ENCODE data around the gene GPR153. TPM values are rescaled to one million over a fixed set of nuclear protein-coding genes. Genes with fewer than 3 reads are reported as not detected.
A peak's percentile ranks its signal among the peaks of the same experiment; 100 is the strongest.

The GPR153 gene
- total RNA-seq, 5 donors from 2014 or later (not counting 1 experiment from before 2014, with no cell fraction given) = 0.35 to 2.7 (median 0.72) TPM

- CTCF ChIA-PET = interaction anchor here in 1 of 2 donors (0.5 to 0.6 kb wide), 2 partner anchors 17 to 420 kb away, joined by 3 to 4 read pairs; no protein-coding TSS in a partner anchor
- Histone ChIP-seq H3K36me3 (ENCODE audit: control insufficient read depth in 2 of 2, extremely low read depth in 1 of 2, insufficient read depth in 1 of 2, low read length in 1 of 2) (no peaks in the 10 kb centered on the region), H3K4me3 (ENCODE audit: control insufficient read depth in 1 of 2, extremely low read depth in 1 of 2, low read length in 1 of 2) (peak within 1 kb of the TSS; percentile 60 to 75), H3K9me3 (no peaks in the 10 kb centered on the region), H3K27me3 (replicated peaks in 1 of 2; ENCODE audit: control insufficient read depth in 2 of 2, extremely low read depth in 1 of 2, insufficient read depth in 2 of 2, low read length in 1 of 2) (peaks cover 3 to 63% of the 10 kb centered on the region in 2 experiments), H3K27ac (ENCODE audit: low read length) (no peak within 1 kb of the TSS), H3K4me1 (ENCODE audit: control insufficient read depth in 1 of 2, extremely low read depth in 1 of 2, insufficient read depth in 2 of 2, low read length in 2 of 2) (peaks cover 6 to 38% of the 10 kb centered on the region in 2 experiments)
- ATAC-seq (replicated peaks in 1 of 4) (peak; percentile 47 to 84 (median 58)), DNase-seq (peak in 28 of 35 experiments; percentile 19 to 73 (median 36))
- no peaks in the 10 kb centered on the region for H3K36me3 Mint-ChIP-seq
- no peaks in the 10 kb centered on the region for H3K9me3 Mint-ChIP-seq
- H3K4me1 Mint-ChIP-seq = peaks cover 3 to 24% (median 15%) of the 10 kb centered on the region in 3 donors
- 2% methylated on average over 66 of the region's 66 CpGs for WGBS (ENCODE audit: insufficient coverage)
- peaks cover 4 to 19% of the 10 kb centered on the region in 2 donors for H3K27me3 Mint-ChIP-seq
- H3K27ac Mint-ChIP-seq = no peak within 1 kb of the TSS
- H3K4me3 Mint-ChIP-seq = peak within 1 kb of the TSS; percentile 69 to 72 (median 71)
- POLR2A ChIA-PET = no interaction called here
Observed at GRCh38 chr1:6205849-6206519, 54.9 kb downstream of the GPR153 start, which contains the start of gene RNF207. Gene RNF207 (plus strand): TSS chr1:6206119. CDS start chr1:6206536, 417 bp downstream.

DNA sequence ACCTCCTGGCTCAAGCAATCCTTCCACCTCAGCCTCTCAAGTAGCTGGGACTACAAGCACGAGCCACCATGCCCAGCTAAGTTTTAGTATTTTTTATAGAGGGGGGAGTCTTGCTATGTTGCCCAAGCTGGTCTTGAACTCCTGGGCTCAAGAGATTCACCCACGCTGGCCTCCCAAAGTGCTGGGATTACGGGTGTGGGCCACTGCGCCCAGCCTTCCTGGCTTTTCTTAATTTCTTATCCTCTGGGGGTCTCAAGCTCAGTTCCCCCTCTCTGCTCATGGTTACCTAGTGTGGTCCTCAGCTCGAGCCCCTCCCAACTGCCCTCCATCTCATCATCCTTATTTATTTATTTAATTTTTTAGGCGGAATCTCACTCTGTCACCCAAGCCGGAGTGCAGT is 58.6 kb downstream of the GPR153 start:
- Mint-ChIP-seq H3K9me3 (peaks cover 0 to 3% (median 0%) of the 10 kb centered on the region in 3 donors), H3K27me3 (peaks cover 0 to 7% of the 10 kb centered on the region in 2 donors), H3K4me3 (no peak overlapping the region), H3K4me1 (peaks cover 36 to 47% (median 36%) of the 10 kb centered on the region in 3 donors), H3K36me3 (no peaks in the 10 kb centered on the region), H3K27ac (no peak overlapping the region)
- 96% methylated on average over 4 of the region's 7 CpGs for WGBS (ENCODE audit: insufficient coverage)
- Histone ChIP-seq H3K9me3 (no peaks in the 10 kb centered on the region), H3K4me1 (ENCODE audit: control insufficient read depth in 1 of 2, extremely low read depth in 1 of 2, insufficient read depth in 2 of 2, low read length in 2 of 2) (peaks cover 14 to 52% of the 10 kb centered on the region in 2 experiments), H3K36me3 (ENCODE audit: control insufficient read depth in 2 of 2, extremely low read depth in 1 of 2, insufficient read depth in 1 of 2, low read length in 1 of 2) (peaks cover 0 to 2% of the 10 kb centered on the region in 2 donors), H3K27ac (ENCODE audit: low read length) (no peak overlapping the region), H3K4me3 (ENCODE audit: control insufficient read depth in 1 of 2, extremely low read depth in 1 of 2, low read length in 1 of 2) (no peak overlapping the region), H3K27me3 (replicated peaks in 1 of 2; ENCODE audit: control insufficient read depth in 2 of 2, extremely low read depth in 1 of 2, insufficient read depth in 2 of 2, low read length in 1 of 2) (peaks cover 3 to 30% of the 10 kb centered on the region in 2 experiments)
- ATAC-seq (replicated peaks in 1 of 4) = no peak
- POLR2A ChIA-PET = interaction anchor here in 1 of 2 donors (0.6 kb wide), 1 partner anchor 667 kb away, joined by 3 read pairs; no protein-coding TSS in a partner anchor
- no peak for DNase-seq
- CTCF ChIA-PET = interaction anchor here (0.6 to 1.2 kb wide), 4 partner anchors 16 to 706 kb away, joined by 3 to 5 read pairs (median 4); no protein-coding TSS in a partner anchor

- H3K4me3 Mint-ChIP-seq = peak overlapping the region; percentile 85 to 97 (median 96)
Observed at GRCh38 chr1:6200188-6200809, 60.6 kb downstream of the GPR153 start.

GRCh38 chr1:6199298-6200187 is 61.4 kb downstream of the GPR153 start, which contains the start of gene RPL22:
Gene RPL22 (minus strand): TSS chr1:6199595. CDS start chr1:6199573, 22 bp downstream.
- Histone ChIP-seq H3K27ac (ENCODE audit: low read length) (peak within 1 kb of the TSS; percentile 61), H3K4me3 (ENCODE audit: control insufficient read depth in 1 of 2, extremely low read depth in 1 of 2, low read length in 1 of 2) (peak within 1 kb of the TSS; percentile 93 to 98), H3K9me3 (no peaks in the 10 kb centered on the region), H3K27me3 (replicated peaks in 1 of 2; ENCODE audit: control insufficient read depth in 2 of 2, extremely low read depth in 1 of 2, insufficient read depth in 2 of 2, low read length in 1 of 2) (peaks cover 0 to 3% of the 10 kb centered on the region in 2 experiments), H3K36me3 (ENCODE audit: control insufficient read depth in 2 of 2, extremely low read depth in 1 of 2, insufficient read depth in 1 of 2, low read length in 1 of 2) (peaks cover 0 to 28% of the 10 kb centered on the region in 2 donors), H3K4me1 (ENCODE audit: control insufficient read depth in 1 of 2, extremely low read depth in 1 of 2, insufficient read depth in 2 of 2, low read length in 2 of 2) (peaks cover 12 to 32% of the 10 kb centered on the region in 2 experiments)
- Mint-ChIP-seq H3K27ac (peak within 1 kb of the TSS; percentile 97), H3K9me3 (peaks cover 0 to 3% (median 0%) of the 10 kb centered on the region in 3 donors), H3K36me3 (peaks cover 8% of the 10 kb centered on the region), H3K4me1 (peaks cover 42 to 51% (median 50%) of the 10 kb centered on the region in 3 donors), H3K27me3 (peaks cover 0 to 1% of the 10 kb centered on the region in 2 donors), H3K4me3 (peak within 1 kb of the TSS; percentile 85 to 97 (median 96))
- ATAC-seq (replicated peaks in 1 of 4) (peak; percentile 97 to 98 (median 97)), DNase-seq (peak; percentile 91 to 99 (median 96))
- 3% methylated on average over 45 of the region's 53 CpGs for WGBS (ENCODE audit: insufficient coverage)
- POLR2A ChIA-PET = interaction anchor here in 1 of 2 donors (0.6 kb wide), 1 partner anchor 194 kb away, joined by 5 read pairs; the partner anchor contains the start of gene ACOT7
- CTCF ChIA-PET = no interaction called here

More at GRCh38 chr1:6200188-6200809, 60.6 kb downstream of the GPR153 start:
- 95% methylated on average over 10 of the region's 10 CpGs for WGBS (ENCODE audit: insufficient coverage)
- Mint-ChIP-seq H3K27me3 (peaks cover 0 to 1% of the 10 kb centered on the region in 2 donors), H3K4me1 (peaks cover 48 to 55% (median 51%) of the 10 kb centered on the region in 3 donors), H3K9me3 (peaks cover 0 to 3% (median 0%) of the 10 kb centered on the region in 3 donors), H3K27ac (peak overlapping the region; percentile 97), H3K36me3 (peaks cover 8% of the 10 kb centered on the region)
- POLR2A ChIA-PET = no interaction called here
- H3K9me3 ChIP-seq = no peaks in the 10 kb centered on the region
- H3K36me3 ChIP-seq (ENCODE audit: control insufficient read depth in 2 of 2, extremely low read depth in 1 of 2, insufficient read depth in 1 of 2, low read length in 1 of 2) = peaks cover 0 to 22% of the 10 kb centered on the region in 2 donors
- peaks cover 0 to 10% of the 10 kb centered on the region in 2 experiments for H3K27me3 ChIP-seq (replicated peaks in 1 of 2; ENCODE audit: control insufficient read depth in 2 of 2, extremely low read depth in 1 of 2, insufficient read depth in 2 of 2, low read length in 1 of 2)
- ATAC-seq (replicated peaks in 1 of 4) (no peak), DNase-seq (no peak)
- peak overlapping the region; percentile 93 to 98 for H3K4me3 ChIP-seq (ENCODE audit: control insufficient read depth in 1 of 2, extremely low read depth in 1 of 2, low read length in 1 of 2)
- peak overlapping the region; percentile 58 for H3K27ac ChIP-seq (ENCODE audit: low read length)
- H3K4me1 ChIP-seq (ENCODE audit: control insufficient read depth in 1 of 2, extremely low read depth in 1 of 2, insufficient read depth in 2 of 2, low read length in 2 of 2) = peaks cover 12 to 40% of the 10 kb centered on the region in 2 experiments
- CTCF ChIA-PET = interaction anchor here (0.5 to 0.6 kb wide), 2 partner anchors 45 to 492 kb away, joined by 3 to 9 read pairs; no protein-coding TSS in a partner anchor

DNA sequence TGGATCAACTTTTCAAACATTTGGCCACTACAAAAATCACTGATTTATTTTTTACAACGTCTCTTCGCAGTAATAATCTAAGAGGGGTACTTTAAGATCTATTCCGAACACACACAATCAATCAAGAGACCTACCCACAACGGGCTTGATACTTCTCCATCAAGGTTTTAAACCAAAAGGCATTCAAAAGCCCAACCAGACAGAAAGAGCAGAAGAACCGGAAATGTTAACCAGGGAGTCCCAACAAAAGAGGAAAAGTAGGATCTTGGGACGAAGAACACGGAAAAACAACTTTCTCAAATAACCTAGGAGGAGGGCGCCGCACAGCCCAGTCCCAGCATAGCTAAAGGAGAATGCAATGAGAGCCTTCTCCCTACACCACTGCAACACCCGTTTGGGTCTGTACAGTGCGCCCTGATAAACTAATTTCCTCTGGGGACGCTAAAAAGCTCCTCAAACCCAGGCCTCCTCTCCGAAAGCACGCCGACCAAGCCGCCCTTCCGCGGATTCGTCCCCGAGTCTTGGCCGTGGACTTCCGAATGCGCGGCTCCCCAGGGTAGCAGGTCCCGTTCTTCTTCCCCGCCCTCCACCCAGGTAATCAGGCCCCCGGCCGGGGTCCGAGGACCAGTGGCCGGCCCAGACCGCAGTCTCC is 62.1 kb downstream of the GPR153 start:
- Histone ChIP-seq H3K9me3 (no peaks in the 10 kb centered on the region), H3K4me3 (ENCODE audit: control insufficient read depth in 1 of 2, extremely low read depth in 1 of 2, low read length in 1 of 2) (peak overlapping the region; percentile 93 to 98), H3K27ac (ENCODE audit: low read length) (peak overlapping the region; percentile 61), H3K4me1 (ENCODE audit: control insufficient read depth in 1 of 2, extremely low read depth in 1 of 2, insufficient read depth in 2 of 2, low read length in 2 of 2) (peaks cover 12 to 32% of the 10 kb centered on the region in 2 experiments), H3K27me3 (replicated peaks in 1 of 2; ENCODE audit: control insufficient read depth in 2 of 2, extremely low read depth in 1 of 2, insufficient read depth in 2 of 2, low read length in 1 of 2) (peaks cover 0 to 3% of the 10 kb centered on the region in 2 experiments), H3K36me3 (ENCODE audit: control insufficient read depth in 2 of 2, extremely low read depth in 1 of 2, insufficient read depth in 1 of 2, low read length in 1 of 2) (peaks cover 0 to 35% of the 10 kb centered on the region in 2 donors)
- ChIA-PET POLR2A (interaction anchor here in 1 of 2 donors (0.5 to 0.6 kb wide), 2 partner anchors 195 to 262 kb away, joined by 5 to 9 read pairs; partner anchors contain the start of gene ACOT7), CTCF (no interaction called here)
- Mint-ChIP-seq H3K27ac (peak overlapping the region; percentile 82 to 97), H3K36me3 (peaks cover 8% of the 10 kb centered on the region), H3K9me3 (peaks cover 0 to 3% (median 0%) of the 10 kb centered on the region in 3 donors), H3K27me3 (no peaks in the 10 kb centered on the region), H3K4me1 (peaks cover 43 to 52% (median 51%) of the 10 kb centered on the region in 3 donors), H3K4me3 (peak overlapping the region; percentile 85 to 97 (median 96))
- DNase-seq (peak in 7 of 35 experiments; percentile 12 to 39 (median 25)), ATAC-seq (replicated peaks in 1 of 4) (peak; percentile 9 to 26 (median 14))
- 0% methylated on average over 27 of the region's 31 CpGs for WGBS (ENCODE audit: insufficient coverage)

All from T-cell (primary cell).